Measurements from ENCODE around the gene WIPF2.

The WIPF2 gene

GRCh38 chr17:40241252-40241834 is 22.2 kb downstream of the WIPF2 start:
- Histone ChIP-seq H3K27me3 (ENCODE audit: control insufficient read depth in 3 of 3, insufficient read depth in 3 of 3, low read depth in 1 of 3, low read length in 3 of 3) (no peaks in the 10 kb centered on the region), H3K9me3 (replicated peaks in 1 of 2; ENCODE audit: control insufficient read depth in 2 of 2, insufficient read depth in 1 of 2, low read depth in 1 of 2, low read length in 2 of 2) (no peaks in the 10 kb centered on the region), H3K4me3 (ENCODE audit: low read length in 2 of 2) (no peak overlapping the region), H3K79me1 (ENCODE audit: low read depth, low read length) (peaks cover 4% of the 10 kb centered on the region), H2AK5ac (ENCODE audit: low read depth, low read length) (no peak overlapping the region), H3K4me2 (ENCODE audit: insufficient read depth, low read length, poor library complexity, severe bottlenecking) (no peak overlapping the region), H3K18ac (ENCODE audit: low read length) (no peak overlapping the region), H3K14ac (ENCODE audit: low read length) (no peak overlapping the region), H2AFZ (ENCODE audit: low read length) (no peak overlapping the region), H2BK120ac (ENCODE audit: low read depth, low read length) (no peak overlapping the region), H4K8ac (ENCODE audit: low read depth, low read length) (no peak overlapping the region), H2BK5ac (ENCODE audit: low read length) (no peak overlapping the region), H2BK12ac (ENCODE audit: low read length) (no peak overlapping the region), H4K91ac (ENCODE audit: low read depth, low read length, poor library complexity) (no peak overlapping the region), H3K36me3 (replicated peaks in 1 of 2; ENCODE audit: control insufficient read depth in 2 of 2, insufficient read depth in 2 of 2, low read length in 2 of 2) (no peaks in the 10 kb centered on the region), H3K4ac (ENCODE audit: low read length) (no peak overlapping the region), H3K23ac (ENCODE audit: low read depth, low read length, poor library complexity) (no peak overlapping the region), H2BK15ac (ENCODE audit: low read length) (no peak overlapping the region), H3K27ac (replicated peaks; ENCODE audit: low read length) (no peak overlapping the region), H3K4me1 (ENCODE audit: control insufficient read depth in 2 of 2, insufficient read depth in 1 of 2, low read depth in 1 of 2, low read length in 2 of 2) (peaks cover 0 to 6% of the 10 kb centered on the region in 2 donors), H3K9ac (ENCODE audit: low read depth, low read length, poor library complexity) (no peak overlapping the region)
- no CpG with 5 or more reads among the region's 4 CpGs for WGBS, 2 donors (ENCODE audit: extremely low coverage in 2 of 2, insufficient read length in 2 of 2, insufficient replicate concordance in 1 of 2)
- no peak for DNase-seq (ENCODE audit: low spot score)

GRCh38 chr17:40242774-40243173 is 23.7 kb downstream of the WIPF2 start:
- Histone ChIP-seq H3K9ac (ENCODE audit: low read depth, low read length, poor library complexity) (no peak overlapping the region), H3K79me1 (ENCODE audit: low read depth, low read length) (peaks cover 4% of the 10 kb centered on the region), H2BK120ac (ENCODE audit: low read depth, low read length) (no peak overlapping the region), H4K8ac (ENCODE audit: low read depth, low read length) (no peak overlapping the region), H3K9me3 (replicated peaks in 1 of 2; ENCODE audit: control insufficient read depth in 2 of 2, insufficient read depth in 1 of 2, low read depth in 1 of 2, low read length in 2 of 2) (no peaks in the 10 kb centered on the region), H3K14ac (ENCODE audit: low read length) (no peak overlapping the region), H2BK15ac (ENCODE audit: low read length) (no peak overlapping the region), H4K91ac (ENCODE audit: low read depth, low read length, poor library complexity) (no peak overlapping the region), H3K23ac (ENCODE audit: low read depth, low read length, poor library complexity) (no peak overlapping the region), H2BK5ac (ENCODE audit: low read length) (no peak overlapping the region), H3K36me3 (replicated peaks in 1 of 2; ENCODE audit: control insufficient read depth in 2 of 2, insufficient read depth in 2 of 2, low read length in 2 of 2) (no peaks in the 10 kb centered on the region), H2AK5ac (ENCODE audit: low read depth, low read length) (no peak overlapping the region), H3K4me3 (ENCODE audit: low read length in 2 of 2) (no peak overlapping the region), H2BK12ac (ENCODE audit: low read length) (no peak overlapping the region), H3K4me2 (ENCODE audit: insufficient read depth, low read length, poor library complexity, severe bottlenecking) (no peak overlapping the region), H3K18ac (ENCODE audit: low read length) (no peak overlapping the region), H3K27me3 (ENCODE audit: control insufficient read depth in 3 of 3, insufficient read depth in 3 of 3, low read depth in 1 of 3, low read length in 3 of 3) (no peaks in the 10 kb centered on the region), H3K4ac (ENCODE audit: low read length) (no peak overlapping the region), H2AFZ (ENCODE audit: low read length) (no peak overlapping the region), H3K4me1 (ENCODE audit: control insufficient read depth in 2 of 2, insufficient read depth in 1 of 2, low read depth in 1 of 2, low read length in 2 of 2) (peaks cover 0 to 6% of the 10 kb centered on the region in 2 donors), H3K27ac (replicated peaks; ENCODE audit: low read length) (no peak overlapping the region)
- no CpG with 5 or more reads among the region's 3 CpGs for WGBS, 2 donors (ENCODE audit: extremely low coverage in 2 of 2, insufficient read length in 2 of 2, insufficient replicate concordance in 1 of 2)
- no peak for DNase-seq (ENCODE audit: low spot score)

DNA sequence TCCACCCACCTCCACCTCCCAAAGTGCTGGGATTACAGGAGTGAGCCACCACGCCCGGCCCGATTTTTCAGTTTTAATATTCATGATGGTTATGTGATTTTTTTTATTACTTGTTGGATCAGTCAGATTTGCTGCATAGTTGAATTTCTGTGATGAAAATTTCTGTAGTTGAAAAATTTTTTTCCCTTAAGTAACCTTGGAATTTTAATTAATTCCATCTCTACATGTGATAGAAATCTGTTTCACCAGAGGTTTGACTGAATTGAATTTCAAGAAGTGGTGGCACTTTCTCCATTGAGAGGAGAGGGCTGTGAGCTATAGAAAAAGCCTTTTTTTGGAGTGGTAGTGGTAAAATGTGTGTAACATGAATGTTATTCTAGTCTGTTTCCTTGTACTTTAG is 24.7 kb downstream of the WIPF2 start:
- no peaks in the 10 kb centered on the region for H3K36me3 ChIP-seq (replicated peaks in 1 of 2; ENCODE audit: control insufficient read depth in 2 of 2, insufficient read depth in 2 of 2, low read length in 2 of 2)
- no peak overlapping the region for H4K91ac ChIP-seq (ENCODE audit: low read depth, low read length, poor library complexity)
- no peak for DNase-seq (ENCODE audit: low spot score)
- H3K4me3 ChIP-seq (ENCODE audit: low read length in 2 of 2) = no peak overlapping the region
- peaks cover 4% of the 10 kb centered on the region for H3K79me1 ChIP-seq (ENCODE audit: low read depth, low read length)
- no peak overlapping the region for H2BK15ac ChIP-seq (ENCODE audit: low read length)
- no peak overlapping the region for H2AFZ ChIP-seq (ENCODE audit: low read length)
- peaks cover 0 to 6% of the 10 kb centered on the region in 2 donors for H3K4me1 ChIP-seq (ENCODE audit: control insufficient read depth in 2 of 2, insufficient read depth in 1 of 2, low read depth in 1 of 2, low read length in 2 of 2)
- no peak overlapping the region for H3K27ac ChIP-seq (replicated peaks; ENCODE audit: low read length)
- WGBS, 2 donors (ENCODE audit: extremely low coverage in 2 of 2, insufficient read length in 2 of 2, insufficient replicate concordance in 1 of 2) = no CpG with 5 or more reads among the region's 3 CpGs
- no peak overlapping the region for H3K14ac ChIP-seq (ENCODE audit: low read length)
- no peak overlapping the region for H2AK5ac ChIP-seq (ENCODE audit: low read depth, low read length)
- no peak overlapping the region for H3K4me2 ChIP-seq (ENCODE audit: insufficient read depth, low read length, poor library complexity, severe bottlenecking)
- no peak overlapping the region for H3K9ac ChIP-seq (ENCODE audit: low read depth, low read length, poor library complexity)
- H3K4ac ChIP-seq (ENCODE audit: low read length) = no peak overlapping the region
- H2BK120ac ChIP-seq (ENCODE audit: low read depth, low read length) = no peak overlapping the region
- H4K8ac ChIP-seq (ENCODE audit: low read depth, low read length) = no peak overlapping the region
- no peak overlapping the region for H2BK12ac ChIP-seq (ENCODE audit: low read length)
- H3K23ac ChIP-seq (ENCODE audit: low read depth, low read length, poor library complexity) = no peak overlapping the region
- no peaks in the 10 kb centered on the region for H3K27me3 ChIP-seq (ENCODE audit: control insufficient read depth in 3 of 3, insufficient read depth in 3 of 3, low read depth in 1 of 3, low read length in 3 of 3)
- H3K18ac ChIP-seq (ENCODE audit: low read length) = no peak overlapping the region
- H3K9me3 ChIP-seq (replicated peaks in 1 of 2; ENCODE audit: control insufficient read depth in 2 of 2, insufficient read depth in 1 of 2, low read depth in 1 of 2, low read length in 2 of 2) = no peaks in the 10 kb centered on the region
- no peak overlapping the region for H2BK5ac ChIP-seq (ENCODE audit: low read length)

- H4K91ac ChIP-seq (ENCODE audit: low read depth, low read length, poor library complexity) = no peak overlapping the region
- H3K4me3 ChIP-seq (ENCODE audit: low read length in 2 of 2) = no peak overlapping the region
- no peak overlapping the region for H3K23ac ChIP-seq (ENCODE audit: low read depth, low read length, poor library complexity)
- no peak overlapping the region for H2BK12ac ChIP-seq (ENCODE audit: low read length)
- peaks cover 0 to 6% of the 10 kb centered on the region in 2 donors for H3K4me1 ChIP-seq (ENCODE audit: control insufficient read depth in 2 of 2, insufficient read depth in 1 of 2, low read depth in 1 of 2, low read length in 2 of 2)
- peaks cover 4% of the 10 kb centered on the region for H3K79me1 ChIP-seq (ENCODE audit: low read depth, low read length)
- H2AFZ ChIP-seq (ENCODE audit: low read length) = no peak overlapping the region
- no CpG with 5 or more reads among the region's 4 CpGs for WGBS, 2 donors (ENCODE audit: extremely low coverage in 2 of 2, insufficient read length in 2 of 2, insufficient replicate concordance in 1 of 2)
- no peak overlapping the region for H3K4me2 ChIP-seq (ENCODE audit: insufficient read depth, low read length, poor library complexity, severe bottlenecking)
- H3K14ac ChIP-seq (ENCODE audit: low read length) = no peak overlapping the region
- no peak overlapping the region for H2BK15ac ChIP-seq (ENCODE audit: low read length)
- H2BK5ac ChIP-seq (ENCODE audit: low read length) = no peak overlapping the region
- H3K4ac ChIP-seq (ENCODE audit: low read length) = no peak overlapping the region
- no peak overlapping the region for H3K27ac ChIP-seq (replicated peaks; ENCODE audit: low read length)
- H3K27me3 ChIP-seq (ENCODE audit: control insufficient read depth in 3 of 3, insufficient read depth in 3 of 3, low read depth in 1 of 3, low read length in 3 of 3) = no peaks in the 10 kb centered on the region
- no peak overlapping the region for H3K18ac ChIP-seq (ENCODE audit: low read length)
- no peak overlapping the region for H2AK5ac ChIP-seq (ENCODE audit: low read depth, low read length)
- H2BK120ac ChIP-seq (ENCODE audit: low read depth, low read length) = no peak overlapping the region
- no peak overlapping the region for H4K8ac ChIP-seq (ENCODE audit: low read depth, low read length)
- H3K36me3 ChIP-seq (replicated peaks in 1 of 2; ENCODE audit: control insufficient read depth in 2 of 2, insufficient read depth in 2 of 2, low read length in 2 of 2) = no peaks in the 10 kb centered on the region
- H3K9me3 ChIP-seq (replicated peaks in 1 of 2; ENCODE audit: control insufficient read depth in 2 of 2, insufficient read depth in 1 of 2, low read depth in 1 of 2, low read length in 2 of 2) = no peaks in the 10 kb centered on the region
- H3K9ac ChIP-seq (ENCODE audit: low read depth, low read length, poor library complexity) = no peak overlapping the region
- no peak for DNase-seq (ENCODE audit: low spot score)
Observed at GRCh38 chr17:40244255-40244654, 25.2 kb downstream of the WIPF2 start.
